M059J (cell line): ENCODE results near the gene MAN1B1. TPM values are rescaled to one million over a fixed set of nuclear protein-coding genes. Genes with fewer than 3 reads are reported as not detected.

ENCODE experiments used
- DNase-seq: peaks from one replicate; pipeline ENCODE4 v3.0.0-alpha.2; 2012; ENCODE audit warnings: low read depth
- total RNA-seq: library from RNA; depleted of rRNA; stranded (reverse); fragments of >200 nt; shearing (Covaris generic); gene quantifications from 2 replicates; pipeline ENCODE4 v1.2.3, GENCODE V29; 2014; rRNA removed

MAN1B1 gene
- total RNA-seq, 1 experiment from 2014 or later, result 145 TPM

GRCh38 chr9:137145731-137146526, 59.1 kb downstream of the MAN1B1 start:
- DNase-seq, result no peak

DNA sequence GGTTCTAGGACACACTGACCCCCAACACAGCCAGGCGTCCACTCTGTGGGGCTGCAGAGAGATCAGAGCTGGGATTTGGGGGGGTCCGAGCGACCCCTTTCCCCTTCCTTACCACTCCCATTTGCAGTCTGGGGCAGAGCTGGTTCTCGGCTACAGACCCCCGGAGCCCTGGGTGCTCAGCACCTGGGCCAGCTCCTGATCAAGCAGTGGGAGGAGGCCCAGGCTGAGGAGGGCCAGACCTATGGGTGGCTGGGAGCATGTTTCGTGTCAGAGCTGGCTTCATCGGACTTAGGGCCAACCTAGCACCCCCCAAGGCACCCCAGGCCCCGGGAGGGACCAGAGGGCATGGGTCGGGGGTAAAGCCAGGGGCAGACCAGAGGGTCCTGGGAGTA, 59.7 kb downstream of the MAN1B1 start:
- no peak for DNase-seq

DNA sequence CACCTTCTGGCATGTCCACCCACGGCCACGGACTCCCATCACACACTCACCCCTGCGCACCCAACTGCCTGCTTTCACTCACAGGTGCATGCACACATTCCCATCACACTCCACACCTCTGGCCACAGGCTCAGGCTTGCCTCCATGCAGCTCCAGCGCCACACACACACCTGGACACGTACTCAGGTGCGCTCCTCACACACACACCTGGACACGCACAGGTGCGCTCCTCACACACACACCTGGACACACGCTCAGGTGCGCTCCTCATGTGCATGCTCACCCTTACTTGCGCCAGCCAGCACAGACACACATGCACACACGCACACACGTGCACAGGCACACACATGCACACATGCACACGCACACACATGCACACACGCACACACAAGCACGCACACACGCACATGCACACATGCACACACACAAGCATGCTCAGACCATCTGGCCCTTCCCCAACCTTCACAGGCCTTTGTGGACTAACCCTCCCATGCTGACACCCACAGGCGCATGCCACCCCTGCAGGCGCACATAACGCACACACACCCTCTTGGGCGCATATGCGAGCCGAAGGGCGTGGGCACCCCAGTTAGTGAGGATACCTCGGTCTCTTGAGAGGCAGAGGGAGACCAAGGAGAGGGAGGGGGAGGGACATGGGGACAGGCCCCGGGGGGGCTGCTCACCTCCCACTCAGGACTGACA, 60.5 kb downstream of the MAN1B1 start:
- no peak for DNase-seq

DNA sequence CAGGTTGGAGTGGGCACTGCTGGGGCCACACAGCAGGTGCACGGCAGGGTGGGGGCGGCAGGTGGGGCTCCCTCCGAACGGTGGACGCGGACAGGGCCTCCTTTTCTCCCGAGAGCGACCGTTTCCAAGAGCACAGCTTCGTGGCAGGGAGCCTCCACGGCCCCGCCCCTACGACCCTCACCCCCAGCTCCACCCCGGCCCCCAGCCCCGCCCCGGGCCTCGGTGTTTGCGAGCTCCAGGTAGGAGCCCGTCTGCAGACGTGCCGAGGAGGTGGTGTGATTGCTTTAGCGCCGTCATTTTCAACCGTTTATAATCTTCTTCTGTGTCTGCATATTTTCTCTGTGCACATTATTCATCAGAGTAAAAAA, 61.0 kb downstream of the MAN1B1 start:
- no peak for DNase-seq

DNA sequence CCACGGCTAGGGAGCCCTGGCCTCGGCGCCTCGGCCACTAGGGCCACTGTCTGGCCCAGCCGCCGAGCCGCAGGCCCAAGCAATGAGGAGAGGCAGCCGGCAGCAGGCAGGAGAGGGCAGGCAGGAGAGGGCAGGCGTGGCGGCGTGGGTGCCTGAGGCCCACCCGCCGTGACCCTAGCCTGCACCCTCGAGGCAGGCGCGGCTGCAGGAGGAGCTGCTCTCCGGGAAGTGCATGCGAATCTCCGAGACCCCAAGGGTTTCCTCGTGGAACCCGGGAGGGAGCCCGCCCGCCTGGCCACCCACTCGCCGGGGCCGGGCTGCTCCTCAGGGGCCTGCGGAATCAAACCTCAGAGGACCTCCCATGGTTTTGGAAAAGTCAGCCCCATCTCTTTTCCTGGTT, 61.5 kb downstream of the MAN1B1 start:
- no peak for DNase-seq

DNA sequence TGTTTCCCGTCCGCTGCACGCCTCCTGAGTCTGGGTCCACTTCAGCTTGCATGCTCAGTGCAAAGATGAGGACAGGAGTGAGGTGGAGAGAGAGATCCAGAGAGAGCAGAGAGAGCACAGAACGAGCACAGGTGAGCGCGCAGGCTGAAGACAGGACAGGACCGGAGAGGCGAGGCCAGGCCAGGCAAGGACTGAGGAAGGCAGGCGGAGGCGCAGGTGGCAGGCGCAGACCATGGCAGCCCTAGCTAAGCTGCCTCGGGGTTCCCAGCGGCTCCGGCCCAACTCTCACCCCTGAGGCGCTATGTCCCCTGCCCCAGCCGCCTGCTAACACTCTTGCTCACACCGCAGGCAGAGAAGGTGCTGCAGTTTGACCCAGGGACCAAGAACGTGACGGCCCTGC, 61.9 kb downstream of the MAN1B1 start:
- DNase-seq, result no peak

GRCh38 chr9:137149363-137149762, 62.6 kb downstream of the MAN1B1 start:
- no peak for DNase-seq

- DNase-seq, result no peak
Measured at GRCh38 chr9:137149942-137150616, 63.3 kb downstream of the MAN1B1 start.

- DNase-seq, result no peak
Measured at GRCh38 chr9:137150617-137151457, 64.1 kb downstream of the MAN1B1 start.

DNA sequence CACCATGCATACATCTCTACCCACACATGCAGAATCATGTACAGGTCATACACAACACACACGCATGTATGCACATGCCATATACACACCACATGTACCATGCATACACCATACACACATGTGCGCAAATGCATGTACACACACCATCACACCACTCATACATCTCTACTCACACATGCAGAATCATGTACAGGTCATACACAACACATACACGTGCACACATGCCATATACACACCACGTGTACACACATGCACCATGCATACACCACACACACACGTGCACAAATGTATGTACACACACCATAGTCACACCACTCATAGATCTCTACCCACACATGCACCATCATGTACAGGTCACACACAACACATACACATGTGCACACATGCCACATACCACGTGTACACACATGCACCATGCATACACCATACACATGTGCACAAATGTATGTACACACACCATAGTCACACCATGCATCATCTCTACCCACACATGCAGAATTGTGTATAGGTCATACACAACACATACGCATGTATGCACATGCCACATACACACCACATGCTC, 66.1 kb downstream of the MAN1B1 start:
- DNase-seq, result no peak

DNA sequence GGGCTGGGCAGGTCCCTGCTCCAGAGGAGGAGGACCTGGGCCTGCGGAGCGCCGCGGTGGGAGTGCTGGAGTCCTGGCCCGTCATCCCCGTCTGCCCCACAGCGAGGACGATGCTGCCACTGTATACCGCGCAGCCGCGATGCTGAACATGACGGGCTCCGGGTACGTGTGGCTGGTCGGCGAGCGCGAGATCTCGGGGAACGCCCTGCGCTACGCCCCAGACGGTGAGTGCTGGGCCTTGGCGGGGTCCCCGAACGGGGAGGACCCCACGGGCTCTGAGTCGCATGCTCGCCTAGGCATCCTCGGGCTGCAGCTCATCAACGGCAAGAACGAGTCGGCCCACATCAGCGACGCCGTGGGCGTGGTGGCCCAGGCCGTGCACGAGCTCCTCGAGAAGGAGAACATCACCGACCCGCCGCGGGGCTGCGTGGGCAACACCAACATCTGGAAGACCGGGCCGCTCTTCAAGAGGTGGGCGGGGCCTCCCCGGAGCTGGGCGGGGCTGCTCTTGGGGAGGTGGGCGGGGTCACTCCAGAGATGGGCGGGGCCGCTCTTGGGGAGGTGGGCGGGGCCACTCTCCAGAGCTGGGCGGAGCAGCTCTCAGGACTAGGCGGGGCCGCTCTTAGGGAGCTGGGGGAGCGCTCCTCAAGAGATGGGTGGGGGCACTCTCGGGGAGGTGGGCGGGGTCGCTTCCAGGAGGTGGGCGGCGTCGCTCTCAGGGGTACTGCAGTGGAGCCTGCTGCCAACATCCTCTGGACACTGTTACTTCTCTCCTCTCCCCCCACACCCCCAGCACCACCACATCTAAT, 70.0 kb downstream of the MAN1B1 start:
- no peak for DNase-seq

GRCh38 chr9:137157618-137158415, 71.0 kb downstream of the MAN1B1 start:
- no peak for DNase-seq

DNA sequence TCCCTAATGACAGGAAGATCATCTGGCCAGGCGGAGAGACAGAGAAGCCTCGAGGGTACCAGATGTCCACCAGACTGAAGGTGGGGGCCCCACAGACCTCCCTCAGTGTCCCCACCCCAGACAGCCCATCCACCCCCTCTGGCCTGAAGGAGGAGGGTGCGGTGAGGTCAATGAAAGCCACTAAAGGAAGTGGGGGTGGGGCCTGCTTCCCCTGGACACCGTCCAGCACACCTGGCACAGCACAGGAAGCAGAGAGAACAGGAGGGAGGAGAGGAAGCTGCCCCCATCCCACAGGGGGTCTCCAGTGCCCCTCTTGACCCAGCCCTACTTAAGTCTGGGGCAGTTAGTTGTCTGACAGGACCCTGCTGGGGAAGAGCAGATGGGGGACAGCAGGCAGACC, 71.8 kb downstream of the MAN1B1 start:
- no peak for DNase-seq

Other genes starting within 250 kb of the MAN1B1 start
- gene AJM1, start 244.5 kb upstream of the MAN1B1 start, total RNA-seq, result 0.15 and 1.1 TPM in 2 replicates
- gene PHPT1, start 237.6 kb upstream of the MAN1B1 start, total RNA-seq, result 81.2 and 95.3 TPM in 2 replicates
- gene MAMDC4, start 234.6 kb upstream of the MAN1B1 start, total RNA-seq, result 0.44 TPM in 1 of 2 replicates, not detected in the other
- 567 and 587 TPM in 2 replicates for gene EDF1, start 220.7 kb upstream of the MAN1B1 start, total RNA-seq
- gene TRAF2, start 200.5 kb upstream of the MAN1B1 start, total RNA-seq, result 13.6 and 26.8 TPM in 2 replicates
- gene FBXW5, start 142.2 kb upstream of the MAN1B1 start, total RNA-seq, result 78.4 and 117 TPM in 2 replicates
- gene C8G, start 141.7 kb upstream of the MAN1B1 start, total RNA-seq, result 0.89 TPM in 1 of 2 replicates, not detected in the other
- 1.2 TPM in 1 of 2 replicates, not detected in the other for gene LCN12, start 134.7 kb upstream of the MAN1B1 start, total RNA-seq
- gene PTGDS, start 109.5 kb upstream of the MAN1B1 start, total RNA-seq, result not detected in 2 replicates
- not detected in 2 replicates for gene LCNL1, start 104.0 kb upstream of the MAN1B1 start, total RNA-seq
- 53.1 and 59.0 TPM in 2 replicates for gene PAXX, start 94.6 kb upstream of the MAN1B1 start, total RNA-seq
- gene CLIC3, start 90.4 kb upstream of the MAN1B1 start, total RNA-seq, result 11.0 and 18.9 TPM in 2 replicates
- 9.2 and 10.2 TPM in 2 replicates for gene ABCA2, start 58.7 kb upstream of the MAN1B1 start, total RNA-seq
- not detected in 2 replicates for gene FUT7, start 54.9 kb upstream of the MAN1B1 start, total RNA-seq
- gene NPDC1, start 40.8 kb upstream of the MAN1B1 start, total RNA-seq, result 8.2 and 10.7 TPM in 2 replicates
- not detected in 2 replicates for gene ENTPD2, start 32.9 kb upstream of the MAN1B1 start, total RNA-seq
- gene SAPCD2, start 16.4 kb upstream of the MAN1B1 start, total RNA-seq, result 11.8 and 28.5 TPM in 2 replicates
- 6.7 and 12.9 TPM in 2 replicates for gene UAP1L1, start 9.5 kb upstream of the MAN1B1 start, total RNA-seq
- 26.8 and 30.0 TPM in 2 replicates for gene DPP7, start 27.7 kb downstream of the MAN1B1 start, total RNA-seq
- not detected in 2 replicates for gene GRIN1, start 52.2 kb downstream of the MAN1B1 start, total RNA-seq
- gene LRRC26, start 83.1 kb downstream of the MAN1B1 start, total RNA-seq, result not detected in 2 replicates
- not detected in 2 replicates for gene TMEM210, start 85.1 kb downstream of the MAN1B1 start, total RNA-seq
- gene ANAPC2, start 101.6 kb downstream of the MAN1B1 start, total RNA-seq, result 8.6 and 17.6 TPM in 2 replicates
- gene SSNA1, start 101.7 kb downstream of the MAN1B1 start, total RNA-seq, result 99.7 and 110 TPM in 2 replicates
- 4.5 and 8.5 TPM in 2 replicates for gene TPRN, start 113.8 kb downstream of the MAN1B1 start, total RNA-seq
- 68.2 and 68.9 TPM in 2 replicates for gene TMEM203, start 118.7 kb downstream of the MAN1B1 start, total RNA-seq
- 14.9 and 17.6 TPM in 2 replicates for gene NDOR1, start 118.7 kb downstream of the MAN1B1 start, total RNA-seq
- gene RNF208, start 135.3 kb downstream of the MAN1B1 start, total RNA-seq, result 0.39 TPM in 1 of 2 replicates, not detected in the other
- gene CYSRT1, start 138.2 kb downstream of the MAN1B1 start, total RNA-seq, result 0.44 and 1.0 TPM in 2 replicates
- not detected in 2 replicates for gene RNF224, start 140.5 kb downstream of the MAN1B1 start, total RNA-seq
- gene SLC34A3, start 143.9 kb downstream of the MAN1B1 start, total RNA-seq, result 0.10 TPM in 1 of 2 replicates, not detected in the other
- gene TUBB4B, start 154.3 kb downstream of the MAN1B1 start, total RNA-seq, result 273 and 381 TPM in 2 replicates
- gene STPG3, start 164.3 kb downstream of the MAN1B1 start, total RNA-seq, result not detected in 2 replicates
- 41.8 and 73.9 TPM in 2 replicates for gene NELFB, start 168.3 kb downstream of the MAN1B1 start, total RNA-seq
- gene TOR4A, start 190.7 kb downstream of the MAN1B1 start, total RNA-seq, result 1.7 TPM in 2 replicates
- gene NRARP, start 215.3 kb downstream of the MAN1B1 start, total RNA-seq, result not detected in 2 replicates